ENCODE measurements around the gene CACNA2D2. TPM values are rescaled to one million over a fixed set of nuclear protein-coding genes. Genes with fewer than 3 reads are reported as not detected.

CACNA2D2 gene
- total RNA-seq, 1 donor from 2014 or later: 2.5 TPM

- no peaks in the 10 kb centered on the region for H3K36me3 ChIP-seq
- no peak for DNase-seq (ENCODE audit: extremely low spot score in 2 of 2)
- no peak overlapping the region for H3K4me3 ChIP-seq
- H3K4me1 ChIP-seq: peaks cover 3% of the 10 kb centered on the region
- no peaks in the 10 kb centered on the region for H3K27me3 ChIP-seq
- intact Hi-C loops (cut with DNase I): loop anchor here (5.0 kb wide), 1 partner anchor 117 kb away; no protein-coding TSS in a partner anchor
- TF ChIP-seq POLR2A (IDR thresholded peaks at IDR 0.05) (no peak), CTCF (IDR thresholded peaks at IDR 0.05) (no peak), POLR2AphosphoS5 (IDR thresholded peaks at IDR 0.05; ENCODE audit: insufficient read depth in 1 of 2, low read depth in 1 of 2) (no peak)
- H3K27ac ChIP-seq: no peak overlapping the region
- H3K9me3 ChIP-seq: no peaks in the 10 kb centered on the region
Observed at GRCh38 chr3:50435371-50436113, 67.9 kb downstream of the CACNA2D2 start.

GRCh38 chr3:50433954-50434353, 69.5 kb downstream of the CACNA2D2 start:
- intact Hi-C loops (cut with DNase I): no loop called here
- TF ChIP-seq CTCF (IDR thresholded peaks at IDR 0.05) (no peak), POLR2AphosphoS5 (IDR thresholded peaks at IDR 0.05; ENCODE audit: insufficient read depth in 1 of 2, low read depth in 1 of 2) (no peak), POLR2A (IDR thresholded peaks at IDR 0.05) (no peak)
- no peaks in the 10 kb centered on the region for H3K9me3 ChIP-seq
- H3K36me3 ChIP-seq: no peaks in the 10 kb centered on the region
- DNase-seq (ENCODE audit: extremely low spot score in 2 of 2): no peak
- H3K27me3 ChIP-seq: no peaks in the 10 kb centered on the region
- H3K27ac ChIP-seq: no peak overlapping the region
- no peak overlapping the region for H3K4me3 ChIP-seq
- H3K4me1 ChIP-seq: peaks cover 9% of the 10 kb centered on the region

- TF ChIP-seq POLR2A (IDR thresholded peaks at IDR 0.05): no peak
- no peak for TF ChIP-seq CTCF (IDR thresholded peaks at IDR 0.05)
- TF ChIP-seq POLR2AphosphoS5 (IDR thresholded peaks at IDR 0.05; ENCODE audit: insufficient read depth in 1 of 2, low read depth in 1 of 2): no peak
- H3K27ac ChIP-seq: no peak overlapping the region
- no peaks in the 10 kb centered on the region for H3K36me3 ChIP-seq
- H3K4me3 ChIP-seq: no peak overlapping the region
- no peaks in the 10 kb centered on the region for H3K9me3 ChIP-seq
- no peak for DNase-seq (ENCODE audit: extremely low spot score in 2 of 2)
- intact Hi-C loops (cut with DNase I): no loop called here
- no peaks in the 10 kb centered on the region for H3K27me3 ChIP-seq
- H3K4me1 ChIP-seq: peaks cover 9% of the 10 kb centered on the region
Observed at GRCh38 chr3:50430950-50431435, 72.4 kb downstream of the CACNA2D2 start.

- no peaks in the 10 kb centered on the region for H3K27me3 ChIP-seq
- DNase-seq (ENCODE audit: extremely low spot score in 2 of 2): no peak
- H3K36me3 ChIP-seq: no peaks in the 10 kb centered on the region
- H3K4me1 ChIP-seq: peaks cover 9% of the 10 kb centered on the region
- H3K27ac ChIP-seq: no peak overlapping the region
- no peak overlapping the region for H3K4me3 ChIP-seq
- no peaks in the 10 kb centered on the region for H3K9me3 ChIP-seq
- TF ChIP-seq CTCF (IDR thresholded peaks at IDR 0.05) (no peak), POLR2A (IDR thresholded peaks at IDR 0.05) (no peak), POLR2AphosphoS5 (IDR thresholded peaks at IDR 0.05; ENCODE audit: insufficient read depth in 1 of 2, low read depth in 1 of 2) (no peak)
- intact Hi-C loops (cut with DNase I): no loop called here
Observed at GRCh38 chr3:50430191-50430590, 73.2 kb downstream of the CACNA2D2 start.

GRCh38 chr3:50428007-50428633, 75.3 kb downstream of the CACNA2D2 start:
- Histone ChIP-seq H3K27me3 (no peaks in the 10 kb centered on the region), H3K4me1 (peaks cover 9% of the 10 kb centered on the region), H3K9me3 (no peaks in the 10 kb centered on the region), H3K36me3 (no peaks in the 10 kb centered on the region), H3K27ac (no peak overlapping the region), H3K4me3 (no peak overlapping the region)
- no peak for TF ChIP-seq POLR2AphosphoS5 (IDR thresholded peaks at IDR 0.05; ENCODE audit: insufficient read depth in 1 of 2, low read depth in 1 of 2)
- no peak for TF ChIP-seq CTCF (IDR thresholded peaks at IDR 0.05)
- TF ChIP-seq POLR2A (IDR thresholded peaks at IDR 0.05): no peak
- no peak for DNase-seq (ENCODE audit: extremely low spot score in 2 of 2)
- intact Hi-C loops (cut with DNase I): no loop called here
